GM12874 (cell line): ENCODE results near the gene RFTN1.

ENCODE experiments used
- TF ChIP-seq, protein P1 (sequence below): IDR thresholded peaks from 2 replicates; pipeline ENCODE4 v1.5.1; 2011; ENCODE audit warnings: low read depth, mild to moderate bottlenecking, control low read depth, low read length, moderate library complexity; ENCODE audit not compliant: insufficient read depth

The RFTN1 gene

DNA sequence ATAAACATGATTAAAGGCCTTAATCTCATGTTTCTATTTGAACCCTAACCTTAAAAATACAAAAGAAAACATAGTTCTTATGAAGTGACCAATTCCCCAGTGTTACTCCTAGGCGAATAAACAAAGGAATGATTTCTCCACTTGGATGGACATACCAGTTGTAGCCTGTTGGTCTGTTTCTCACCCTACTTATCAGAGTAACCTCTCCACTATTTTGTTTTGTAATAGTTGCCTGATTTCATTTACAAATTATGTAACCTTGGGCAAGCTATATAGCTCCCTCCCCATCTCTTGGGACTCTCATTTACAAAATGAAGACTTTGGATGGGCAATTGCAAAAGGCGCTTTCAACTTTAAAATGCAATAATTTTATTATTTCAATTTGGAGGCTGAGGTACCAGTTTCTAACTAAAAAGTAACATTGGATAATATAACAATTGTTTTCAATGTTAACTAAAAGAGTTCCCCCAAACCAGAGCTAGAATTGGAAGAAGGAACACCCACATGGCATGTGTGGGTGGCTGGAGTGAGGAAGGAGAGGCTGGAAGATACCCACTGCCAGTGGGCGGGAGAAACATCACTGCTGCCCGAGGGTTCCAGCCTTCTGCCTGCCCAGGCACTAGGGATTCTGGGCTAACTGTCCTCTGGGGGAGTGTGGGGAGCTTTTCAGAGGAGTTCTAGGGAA, 74.2 kb downstream of the RFTN1 start:
- TF ChIP-seq, protein P1, sequence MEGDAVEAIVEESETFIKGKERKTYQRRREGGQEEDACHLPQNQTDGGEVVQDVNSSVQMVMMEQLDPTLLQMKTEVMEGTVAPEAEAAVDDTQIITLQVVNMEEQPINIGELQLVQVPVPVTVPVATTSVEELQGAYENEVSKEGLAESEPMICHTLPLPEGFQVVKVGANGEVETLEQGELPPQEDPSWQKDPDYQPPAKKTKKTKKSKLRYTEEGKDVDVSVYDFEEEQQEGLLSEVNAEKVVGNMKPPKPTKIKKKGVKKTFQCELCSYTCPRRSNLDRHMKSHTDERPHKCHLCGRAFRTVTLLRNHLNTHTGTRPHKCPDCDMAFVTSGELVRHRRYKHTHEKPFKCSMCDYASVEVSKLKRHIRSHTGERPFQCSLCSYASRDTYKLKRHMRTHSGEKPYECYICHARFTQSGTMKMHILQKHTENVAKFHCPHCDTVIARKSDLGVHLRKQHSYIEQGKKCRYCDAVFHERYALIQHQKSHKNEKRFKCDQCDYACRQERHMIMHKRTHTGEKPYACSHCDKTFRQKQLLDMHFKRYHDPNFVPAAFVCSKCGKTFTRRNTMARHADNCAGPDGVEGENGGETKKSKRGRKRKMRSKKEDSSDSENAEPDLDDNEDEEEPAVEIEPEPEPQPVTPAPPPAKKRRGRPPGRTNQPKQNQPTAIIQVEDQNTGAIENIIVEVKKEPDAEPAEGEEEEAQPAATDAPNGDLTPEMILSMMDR = no peak

DNA sequence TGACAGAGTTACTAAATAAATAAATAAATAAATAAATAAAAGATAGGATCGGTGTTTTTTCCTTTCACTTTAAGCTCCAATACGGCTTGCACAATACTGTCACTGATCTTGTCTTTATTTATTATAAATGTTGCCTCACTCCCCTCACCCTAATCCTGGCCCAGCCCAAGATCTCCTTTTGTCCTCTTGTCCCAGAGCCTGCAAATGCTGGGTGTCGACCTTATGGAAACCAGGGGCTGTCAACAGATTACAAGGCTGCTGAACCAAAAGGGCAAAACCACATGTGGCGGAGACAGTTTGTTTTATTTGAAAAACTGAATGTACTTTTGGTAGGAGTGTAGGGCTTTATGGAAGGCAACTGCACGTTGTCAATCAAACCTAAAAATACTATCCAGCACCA, 75.9 kb downstream of the RFTN1 start:
- TF ChIP-seq, protein P1 = no peak

DNA sequence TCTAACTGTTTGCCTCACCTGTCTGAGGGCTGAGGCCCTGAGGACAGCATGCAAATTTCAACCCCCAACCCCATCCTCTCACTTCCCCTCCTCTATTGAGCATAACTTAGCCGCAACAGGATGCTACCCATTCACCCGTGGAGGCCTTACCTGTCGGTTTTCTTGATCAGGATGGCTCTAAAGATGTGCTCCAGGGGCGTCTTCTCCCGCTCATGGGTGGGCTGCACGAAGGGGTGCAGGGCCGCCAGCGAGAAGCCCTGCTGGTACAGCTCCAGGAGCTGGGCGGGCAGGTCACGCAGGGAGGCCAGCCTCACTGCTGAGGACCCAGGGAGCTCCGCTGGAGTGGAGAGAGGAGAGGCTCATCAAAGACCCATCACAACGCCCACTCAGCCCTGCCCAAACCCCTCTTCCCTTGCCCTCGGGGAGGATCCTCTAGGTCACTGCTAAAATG, 79.8 kb downstream of the RFTN1 start:
- TF ChIP-seq, protein P1 = no peak

GRCh38 chr3:16432714-16433113, 80.8 kb downstream of the RFTN1 start:
- TF ChIP-seq, protein P1 = no peak

GRCh38 chr3:16430717-16431630, 82.5 kb downstream of the RFTN1 start:
- TF ChIP-seq, protein P1 = no peak

DNA sequence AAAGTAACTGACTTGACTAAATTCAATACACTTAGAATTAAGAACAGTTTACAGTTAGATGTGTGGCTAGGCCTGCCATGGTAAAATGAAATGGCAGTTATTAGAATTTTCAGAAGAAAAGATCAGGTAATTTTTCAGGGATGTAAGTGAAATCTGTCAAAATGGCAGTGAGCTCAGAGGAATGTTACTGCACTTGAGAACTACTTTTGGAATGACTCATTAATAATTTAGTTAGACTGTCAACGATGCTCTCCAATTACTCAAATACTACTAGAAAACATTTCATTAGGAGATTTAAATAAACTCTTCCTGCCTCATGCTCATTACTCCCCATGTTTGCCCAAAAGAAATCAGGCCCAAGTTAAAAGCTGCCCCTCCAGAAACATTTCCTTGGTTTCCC, 84.4 kb downstream of the RFTN1 start:
- TF ChIP-seq, protein P1 = no peak

- TF ChIP-seq, protein P1 = no peak
Measured at GRCh38 chr3:16428612-16429011, 84.9 kb downstream of the RFTN1 start.
